HuH-7.5 (cell line): ENCODE measurements around the gene TCF25.

Source experiments
- DNase-seq: peaks from one replicate; pipeline ENCODE4 v3.0.0; 2011; ENCODE audit warnings: low spot score

Gene TCF25

GRCh38 chr16:89944773-89945172, 71.4 kb downstream of the TCF25 start:
- no peak for DNase-seq

- DNase-seq = no peak
These were observed 72.3 kb downstream of the TCF25 start for GRCh38 chr16:89945654-89946053.

- no peak for DNase-seq
These were observed 73.1 kb downstream of the TCF25 start for GRCh38 chr16:89946515-89946914.

GRCh38 chr16:89949121-89949742, 75.8 kb downstream of the TCF25 start:
- DNase-seq = no peak

GRCh38 chr16:89949756-89950155, 76.4 kb downstream of the TCF25 start:
- DNase-seq = no peak

DNA sequence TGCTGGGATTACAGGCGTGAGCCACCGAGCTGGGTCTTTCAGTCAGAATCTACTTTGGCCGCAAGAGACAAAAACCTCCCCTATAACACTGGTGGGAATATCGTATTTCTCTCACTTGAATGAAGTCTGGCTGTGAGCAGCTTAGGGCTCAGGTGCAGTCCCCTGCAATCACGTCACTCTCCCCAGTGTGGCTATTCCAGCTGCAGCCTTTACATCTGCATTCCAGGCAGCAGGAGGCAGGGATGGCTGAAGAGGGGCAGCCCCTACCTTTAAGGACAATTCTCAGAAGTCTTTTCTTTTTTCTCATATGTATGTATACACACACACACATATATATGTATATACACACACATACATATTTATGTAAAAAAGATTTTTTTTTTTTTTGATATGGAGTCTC, 78.1 kb downstream of the TCF25 start:
- DNase-seq = no peak

DNA sequence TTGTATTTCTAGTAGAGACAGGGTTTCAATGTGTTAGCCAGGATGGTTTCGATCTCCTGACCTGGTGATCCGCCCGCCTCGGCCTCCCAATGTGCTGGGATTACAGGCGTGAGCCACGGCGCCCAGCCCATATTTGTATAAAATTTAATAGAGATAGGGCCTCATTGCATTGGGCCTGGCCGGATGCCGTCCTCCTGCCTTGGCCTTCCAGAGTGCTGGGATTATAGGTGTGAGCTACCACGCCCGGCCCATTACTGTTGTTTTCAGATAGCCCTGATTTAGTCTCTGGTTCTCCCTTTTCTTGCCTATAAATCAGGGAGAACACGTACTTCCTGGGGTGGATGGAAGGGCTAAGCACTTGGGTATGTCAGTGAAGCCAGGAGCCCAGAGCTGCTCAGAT, 78.7 kb downstream of the TCF25 start:
- no peak for DNase-seq

GRCh38 chr16:89952551-89952950, 79.2 kb downstream of the TCF25 start:
- no peak for DNase-seq

- DNase-seq = no peak
These were observed 80.4 kb downstream of the TCF25 start for GRCh38 chr16:89953671-89954406.

DNA sequence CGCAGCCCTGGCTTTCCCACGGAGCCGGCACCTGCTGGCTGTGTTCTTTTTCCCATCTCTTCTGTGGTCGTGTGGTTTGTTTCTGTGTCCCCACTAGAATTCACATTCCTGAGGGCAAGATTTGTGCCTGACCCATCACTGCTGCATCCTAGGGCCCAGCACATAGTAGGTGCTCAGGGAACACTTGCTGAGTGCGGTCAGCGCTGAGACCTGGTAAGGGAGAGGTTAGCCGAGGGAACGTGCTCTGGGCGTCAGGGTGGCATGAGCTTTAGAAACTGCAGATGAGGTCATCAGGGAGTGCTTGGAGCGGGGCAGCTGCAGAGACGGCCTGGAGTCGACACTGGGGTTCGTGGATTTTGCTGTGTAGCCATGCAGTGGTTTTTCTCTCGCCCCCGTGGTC, 81.1 kb downstream of the TCF25 start:
- no peak for DNase-seq

GRCh38 chr16:89955001-89955685, 81.8 kb downstream of the TCF25 start:
- DNase-seq = no peak

- no peak for DNase-seq
These were observed 83.3 kb downstream of the TCF25 start for GRCh38 chr16:89956505-89957215.

DNA sequence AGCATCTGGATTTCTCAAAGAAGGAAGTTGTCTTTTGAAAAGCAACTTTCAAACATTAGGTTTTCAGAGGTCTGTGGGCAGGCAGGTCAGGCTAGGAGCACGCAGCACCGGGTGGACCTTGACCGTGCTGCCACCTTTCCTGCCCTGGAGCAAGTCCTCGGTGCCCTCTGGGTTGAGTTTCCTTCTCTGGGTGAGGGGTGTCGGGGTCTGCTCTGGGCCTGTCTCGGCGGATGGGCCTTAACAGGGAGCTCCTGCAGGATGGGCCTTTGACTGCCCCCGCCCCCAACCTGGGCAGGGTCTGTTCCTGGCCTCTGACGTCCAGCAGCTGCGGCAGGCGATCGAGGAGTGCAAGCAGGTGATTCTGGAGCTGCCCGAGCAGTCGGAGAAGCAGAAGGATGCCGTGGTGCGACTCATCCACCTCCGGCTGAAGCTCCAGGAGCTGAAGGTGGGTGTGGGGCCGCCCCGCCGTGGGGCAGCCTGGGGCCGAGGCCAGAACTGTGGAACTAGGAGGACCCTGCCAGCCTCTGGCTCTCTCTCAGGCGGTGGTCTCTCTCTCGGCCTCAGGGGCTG, 83.9 kb downstream of the TCF25 start:
- DNase-seq = no peak

DNA sequence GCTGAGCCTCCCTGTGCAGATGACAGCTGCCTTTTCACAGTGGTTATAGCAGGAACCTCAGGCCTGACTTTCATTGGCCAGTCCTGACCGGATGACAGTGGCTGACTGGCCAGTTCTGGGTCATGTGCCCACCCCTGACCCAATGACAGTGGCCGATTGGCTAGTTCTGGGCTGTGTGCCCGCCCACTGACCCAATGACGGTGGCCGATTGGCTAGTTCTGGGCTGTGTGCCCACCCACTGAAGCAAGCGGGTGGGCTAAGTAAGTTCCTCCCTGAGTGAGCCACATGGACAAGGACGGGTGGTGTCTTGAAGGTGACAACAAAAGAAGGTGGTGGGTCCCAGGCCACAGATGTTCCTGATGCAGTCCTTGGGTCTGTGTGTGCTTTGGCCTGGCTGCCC, 84.7 kb downstream of the TCF25 start:
- DNase-seq = peak; percentile 64

GRCh38 chr16:89958596-89958995, 85.2 kb downstream of the TCF25 start:
- no peak for DNase-seq

DNA sequence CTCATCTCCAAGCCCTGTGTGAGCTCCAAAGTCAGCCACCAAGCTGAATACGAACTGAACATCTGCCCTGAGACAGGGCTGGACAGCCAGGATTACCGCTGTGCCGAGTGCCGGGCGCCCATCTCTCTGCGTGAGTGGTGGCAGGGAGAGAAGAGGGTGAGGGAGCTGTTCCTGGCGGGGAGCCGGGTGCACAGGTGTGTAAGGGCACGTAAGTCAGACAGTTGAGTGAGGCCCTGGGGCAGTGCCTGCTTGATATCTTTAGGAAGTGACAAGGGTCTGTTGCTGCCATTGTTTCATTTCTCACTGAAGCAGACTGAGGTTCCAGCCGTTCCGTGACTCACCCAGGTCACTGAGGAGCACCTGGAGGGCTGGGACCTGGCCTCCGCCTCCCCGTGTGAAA, 87.6 kb downstream of the TCF25 start:
- DNase-seq = no peak
